MM.1S (cell line): ENCODE measurements around the gene CHRNA4.
A peak's percentile ranks its signal among the peaks of the same experiment; 100 is the strongest.

Source experiments
- DNase-seq: peaks from one replicate; pipeline ENCODE4 v3.0.0-alpha.2; 2015
- H2AFZ ChIP-seq: fragments of 300-600 bp; sonication (generic); 2 replicates; pipeline ENCODE4 v1.6.0; 2016; ENCODE audit warnings: antibody characterized with exemption, low read length
- H3F3A ChIP-seq: fragments of 300-600 bp; sonication (generic); 2 replicates; pipeline ENCODE4 v1.6.1; 2016; ENCODE audit warnings: mild to moderate bottlenecking, antibody characterized with exemption, low read length, moderate library complexity, mixed read lengths; ENCODE audit not compliant: insufficient read depth
- H3K27ac ChIP-seq: fragments of 300-600 bp; sonication (generic); 2 replicates; pipeline ENCODE4 v1.5.1; 2016; ENCODE audit warnings: mild to moderate bottlenecking, low read length
- H3K27me3 ChIP-seq: fragments of 300-600 bp; sonication (generic); replicated peaks from 2 replicates; pipeline ENCODE4 v1.6.0; 2016; ENCODE audit warnings: low read length; ENCODE audit not compliant: insufficient read depth
- H3K36me3 ChIP-seq: fragments of 300-600 bp; sonication (generic); replicated peaks from 2 replicates; pipeline ENCODE4 v1.6.1; 2016; ENCODE audit warnings: mild to moderate bottlenecking, low read length, mixed read lengths; ENCODE audit not compliant: insufficient read depth
- H3K4me1 ChIP-seq: fragments of 300-600 bp; sonication (generic); 2 replicates; pipeline ENCODE4 v1.6.1; 2016; ENCODE audit warnings: low read length, mixed read lengths
- H3K4me2 ChIP-seq: fragments of 300-600 bp; sonication (generic); 2 replicates; pipeline ENCODE4 v1.6.0; 2016; ENCODE audit warnings: low read depth, low read length
- H3K4me3 ChIP-seq: fragments of 300-600 bp; sonication (generic); 2 replicates; pipeline ENCODE4 v1.5.1; 2016; ENCODE audit warnings: low read length, mixed read lengths
- H3K79me2 ChIP-seq: fragments of 300-600 bp; sonication (generic); 2 replicates; pipeline ENCODE4 v1.6.1; 2016; ENCODE audit warnings: mixed run types, low read length, mixed read lengths
- H3K9ac ChIP-seq: fragments of 300-600 bp; sonication (generic); 2 replicates; pipeline ENCODE4 v1.6.1; 2016; ENCODE audit warnings: low read length, mixed read lengths
- H3K9me2 ChIP-seq: fragments of 300-600 bp; sonication (generic); replicated peaks from 2 replicates; pipeline ENCODE4 v1.6.1; 2016; ENCODE audit warnings: mild to moderate bottlenecking, low read length, mixed read lengths; ENCODE audit not compliant: insufficient read depth
- H3K9me3 ChIP-seq: fragments of 300-600 bp; sonication (generic); replicated peaks from 2 replicates; pipeline ENCODE4 v1.6.1; 2016; ENCODE audit warnings: mild to moderate bottlenecking, low read length, mixed read lengths; ENCODE audit not compliant: insufficient read depth
- H4K20me1 ChIP-seq: fragments of 300-600 bp; sonication (generic); 2 replicates; pipeline ENCODE4 v1.6.1; 2016; ENCODE audit warnings: mild to moderate bottlenecking, low read length, moderate library complexity, mixed read lengths; ENCODE audit not compliant: insufficient read depth
- EZH2 ChIP-seq: fragments of 300-600 bp; sonication (generic); optimal IDR thresholded peaks from 2 replicates; pipeline ENCODE3; 2017; ENCODE audit warnings: low read depth, mild to moderate bottlenecking, antibody characterized with exemption, low read length, mixed read lengths
- EZH2phosphoT487 ChIP-seq: fragments of 300-600 bp; sonication (generic); IDR thresholded peaks from 2 replicates; pipeline ENCODE4 v1.6.1; 2018; ENCODE audit warnings: antibody characterized with exemption, low read length
- TF ChIP-seq, protein P1 (sequence below): fragments of 300-600 bp; sonication (generic); IDR thresholded peaks from 2 replicates; pipeline ENCODE4 v1.5.1; 2016; ENCODE audit warnings: antibody characterized with exemption, low read length, mixed read lengths

Gene CHRNA4

GRCh38 chr20:63311186-63311832 is 49.8 kb downstream of the CHRNA4 start:
- no peaks in the 10 kb centered on the region for H3K9me2 ChIP-seq
- H3K4me3 ChIP-seq, result no peak overlapping the region
- H3K36me3 ChIP-seq, result no peaks in the 10 kb centered on the region
- H3K4me1 ChIP-seq, result no peaks in the 10 kb centered on the region
- TF ChIP-seq EZH2 (no peak), EZH2phosphoT487 (no peak)
- TF ChIP-seq, protein P1, sequence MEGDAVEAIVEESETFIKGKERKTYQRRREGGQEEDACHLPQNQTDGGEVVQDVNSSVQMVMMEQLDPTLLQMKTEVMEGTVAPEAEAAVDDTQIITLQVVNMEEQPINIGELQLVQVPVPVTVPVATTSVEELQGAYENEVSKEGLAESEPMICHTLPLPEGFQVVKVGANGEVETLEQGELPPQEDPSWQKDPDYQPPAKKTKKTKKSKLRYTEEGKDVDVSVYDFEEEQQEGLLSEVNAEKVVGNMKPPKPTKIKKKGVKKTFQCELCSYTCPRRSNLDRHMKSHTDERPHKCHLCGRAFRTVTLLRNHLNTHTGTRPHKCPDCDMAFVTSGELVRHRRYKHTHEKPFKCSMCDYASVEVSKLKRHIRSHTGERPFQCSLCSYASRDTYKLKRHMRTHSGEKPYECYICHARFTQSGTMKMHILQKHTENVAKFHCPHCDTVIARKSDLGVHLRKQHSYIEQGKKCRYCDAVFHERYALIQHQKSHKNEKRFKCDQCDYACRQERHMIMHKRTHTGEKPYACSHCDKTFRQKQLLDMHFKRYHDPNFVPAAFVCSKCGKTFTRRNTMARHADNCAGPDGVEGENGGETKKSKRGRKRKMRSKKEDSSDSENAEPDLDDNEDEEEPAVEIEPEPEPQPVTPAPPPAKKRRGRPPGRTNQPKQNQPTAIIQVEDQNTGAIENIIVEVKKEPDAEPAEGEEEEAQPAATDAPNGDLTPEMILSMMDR, result no peak
- H3K9ac ChIP-seq, result no peak overlapping the region
- no peaks in the 10 kb centered on the region for H3K79me2 ChIP-seq
- peaks cover 90% of the 10 kb centered on the region for H3K27me3 ChIP-seq
- no peak overlapping the region for H2AFZ ChIP-seq
- no peaks in the 10 kb centered on the region for H3K9me3 ChIP-seq
- DNase-seq, result no peak
- no peaks in the 10 kb centered on the region for H3F3A ChIP-seq
- H3K27ac ChIP-seq, result no peak overlapping the region
- H4K20me1 ChIP-seq, result no peaks in the 10 kb centered on the region
- H3K4me2 ChIP-seq, result no peak overlapping the region

DNA sequence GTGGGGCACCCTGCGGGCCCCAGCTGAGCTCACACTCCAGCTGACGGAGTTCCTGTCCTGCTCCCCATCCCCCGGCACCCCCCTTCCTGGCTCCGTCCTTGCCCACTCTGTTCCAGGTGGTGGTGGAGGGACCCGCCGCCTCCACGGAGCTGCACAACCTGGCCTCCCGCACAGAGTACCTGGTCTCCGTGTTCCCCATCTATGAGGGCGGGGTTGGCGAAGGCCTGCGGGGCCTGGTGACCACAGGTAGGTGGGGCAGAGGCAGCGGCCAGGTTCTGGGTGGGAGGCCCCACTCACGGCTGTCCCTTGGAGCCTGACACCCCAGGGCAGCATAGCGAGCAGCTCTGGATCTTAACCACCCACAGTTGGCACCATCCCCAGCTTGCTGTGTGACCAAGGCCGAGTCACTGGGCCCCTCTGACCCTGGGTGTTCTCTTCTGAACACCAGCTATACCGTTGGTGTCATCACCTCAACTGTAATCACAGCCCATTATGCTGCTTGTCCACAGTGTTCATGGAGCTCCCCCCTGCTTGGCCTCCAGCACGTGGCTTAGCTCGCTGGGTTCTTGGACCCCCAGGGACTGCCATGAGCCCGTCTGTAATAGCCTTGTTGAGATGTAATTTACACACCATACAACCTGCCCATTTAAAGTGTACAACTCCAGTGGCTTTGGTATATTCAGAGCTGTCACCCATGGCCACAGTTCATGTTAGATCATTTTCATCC is 50.7 kb downstream of the CHRNA4 start:
- Histone ChIP-seq H3K36me3 (no peaks in the 10 kb centered on the region), H3K9ac (no peak overlapping the region), H3K27me3 (peaks cover 81% of the 10 kb centered on the region), H3K27ac (no peak overlapping the region), H4K20me1 (no peaks in the 10 kb centered on the region), H3K9me2 (no peaks in the 10 kb centered on the region), H3K79me2 (no peaks in the 10 kb centered on the region), H3K9me3 (no peaks in the 10 kb centered on the region), H3F3A (no peaks in the 10 kb centered on the region), H3K4me1 (no peaks in the 10 kb centered on the region), H3K4me2 (no peak overlapping the region), H3K4me3 (no peak overlapping the region), H2AFZ (no peak overlapping the region)
- TF ChIP-seq, protein P1, result no peak
- TF ChIP-seq EZH2 (no peak), EZH2phosphoT487 (no peak)
- no peak for DNase-seq

DNA sequence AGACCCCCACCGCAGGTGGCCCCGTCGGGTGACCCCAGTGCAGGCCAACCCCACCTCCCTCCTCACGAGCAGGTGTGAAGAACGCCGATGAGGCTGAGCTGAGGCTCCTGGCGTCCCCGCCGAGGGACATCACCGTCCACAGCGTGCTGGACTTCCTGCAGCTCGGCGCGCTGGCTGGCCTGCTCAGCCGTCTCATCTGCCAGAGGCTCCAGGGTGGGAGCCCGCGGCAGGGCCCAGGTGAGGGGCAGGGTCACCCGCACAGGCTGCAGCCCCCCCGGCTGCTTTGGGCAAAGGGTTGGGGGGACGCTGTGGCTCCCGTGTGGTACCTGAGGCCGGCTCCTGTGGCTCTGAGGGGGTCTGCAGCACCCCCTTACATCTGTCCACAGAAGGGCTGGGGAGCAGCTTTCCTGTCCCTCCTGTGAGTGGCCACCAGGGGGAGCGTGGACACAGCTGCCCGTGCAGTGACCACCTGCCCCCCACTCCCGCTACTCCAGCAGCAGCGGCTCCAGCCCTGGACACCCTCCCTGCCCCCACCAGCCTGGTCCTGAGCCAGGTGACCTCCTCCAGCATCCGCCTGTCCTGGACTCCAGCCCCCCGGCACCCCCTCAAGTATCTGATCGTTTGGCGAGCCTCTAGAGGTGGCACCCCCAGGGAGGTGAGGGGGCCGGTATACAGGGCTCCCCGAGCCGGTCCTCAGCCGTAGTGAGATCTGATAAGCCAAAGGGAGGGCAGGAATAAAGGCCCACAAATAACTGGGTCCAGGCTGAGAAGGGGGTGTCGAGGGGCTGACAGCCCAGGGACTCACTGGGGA is 51.7 kb downstream of the CHRNA4 start:
- Histone ChIP-seq H3K9me3 (no peaks in the 10 kb centered on the region), H4K20me1 (no peaks in the 10 kb centered on the region), H3K36me3 (no peaks in the 10 kb centered on the region), H3K4me2 (no peak overlapping the region), H3K79me2 (no peaks in the 10 kb centered on the region), H3K9ac (no peak overlapping the region), H2AFZ (no peak overlapping the region), H3K27ac (no peak overlapping the region), H3K4me1 (no peaks in the 10 kb centered on the region), H3K9me2 (no peaks in the 10 kb centered on the region), H3K27me3 (peaks cover 73% of the 10 kb centered on the region), H3K4me3 (no peak overlapping the region), H3F3A (no peaks in the 10 kb centered on the region)
- TF ChIP-seq EZH2 (no peak), EZH2phosphoT487 (no peak)
- TF ChIP-seq, protein P1, result peak; percentile 50
- DNase-seq, result no peak
